Measurements from ENCODE around the gene GSKIP.

Gene GSKIP

GRCh38 chr14:96380735-96381134 is 17.4 kb downstream of the GSKIP start:
- DNase-seq (ENCODE audit: low read depth in 2 of 2): no peak

DNA sequence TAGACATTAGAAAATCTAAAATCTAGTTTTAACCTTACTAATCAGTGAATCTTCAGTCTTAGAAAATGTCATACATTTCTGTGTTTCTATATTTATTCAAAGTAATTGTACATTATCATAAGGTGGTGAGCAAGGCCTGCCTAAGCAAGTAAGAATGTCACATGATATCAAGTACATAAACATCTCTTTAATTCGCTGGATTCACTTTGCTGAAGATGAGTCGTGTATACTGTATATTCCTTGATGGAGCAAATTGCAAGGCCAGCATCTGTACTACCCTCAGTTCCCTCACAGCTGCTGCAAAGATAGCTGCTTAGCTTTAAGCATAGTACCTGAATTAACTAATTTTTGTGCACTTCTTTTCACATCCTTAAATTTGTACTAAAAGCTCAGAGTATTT is 20.1 kb downstream of the GSKIP start:
- DNase-seq (ENCODE audit: low read depth in 2 of 2): no peak

DNA sequence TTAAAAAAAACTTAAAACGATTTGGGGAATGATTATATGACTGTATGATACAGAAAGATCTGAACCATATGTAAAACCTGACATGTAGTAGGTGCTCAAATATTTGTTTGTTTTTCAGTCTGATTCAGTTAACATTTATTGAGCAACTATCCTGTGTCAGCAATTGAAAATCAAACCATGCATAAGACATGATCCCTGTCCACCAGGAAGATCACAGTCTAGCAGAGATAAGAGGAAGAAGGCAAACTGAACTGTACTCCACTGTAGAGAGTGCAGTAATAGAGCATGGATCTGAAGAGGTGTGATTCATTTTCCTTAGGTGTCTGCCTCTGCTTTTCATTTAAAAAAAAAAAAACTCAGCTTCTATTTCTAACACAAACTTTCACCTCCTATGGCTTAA is 20.7 kb downstream of the GSKIP start:
- DNase-seq (ENCODE audit: low read depth in 2 of 2): no peak

- no peak for DNase-seq (ENCODE audit: low read depth in 2 of 2)
These were observed 21.4 kb downstream of the GSKIP start for GRCh38 chr14:96384740-96385139.

GRCh38 chr14:96385385-96385784 is 22.1 kb downstream of the GSKIP start:
- no peak for DNase-seq (ENCODE audit: low read depth in 2 of 2)

GRCh38 chr14:96390965-96391292 is 27.6 kb downstream of the GSKIP start:
- no peak for DNase-seq (ENCODE audit: low read depth in 2 of 2)

- DNase-seq (ENCODE audit: low read depth in 2 of 2): peak; percentile 98 to 99
These were observed 28.2 kb downstream of the GSKIP start for GRCh38 chr14:96391293-96392118.

- no peak for DNase-seq (ENCODE audit: low read depth in 2 of 2)
These were observed 29.9 kb downstream of the GSKIP start for GRCh38 chr14:96393071-96393691.

DNA sequence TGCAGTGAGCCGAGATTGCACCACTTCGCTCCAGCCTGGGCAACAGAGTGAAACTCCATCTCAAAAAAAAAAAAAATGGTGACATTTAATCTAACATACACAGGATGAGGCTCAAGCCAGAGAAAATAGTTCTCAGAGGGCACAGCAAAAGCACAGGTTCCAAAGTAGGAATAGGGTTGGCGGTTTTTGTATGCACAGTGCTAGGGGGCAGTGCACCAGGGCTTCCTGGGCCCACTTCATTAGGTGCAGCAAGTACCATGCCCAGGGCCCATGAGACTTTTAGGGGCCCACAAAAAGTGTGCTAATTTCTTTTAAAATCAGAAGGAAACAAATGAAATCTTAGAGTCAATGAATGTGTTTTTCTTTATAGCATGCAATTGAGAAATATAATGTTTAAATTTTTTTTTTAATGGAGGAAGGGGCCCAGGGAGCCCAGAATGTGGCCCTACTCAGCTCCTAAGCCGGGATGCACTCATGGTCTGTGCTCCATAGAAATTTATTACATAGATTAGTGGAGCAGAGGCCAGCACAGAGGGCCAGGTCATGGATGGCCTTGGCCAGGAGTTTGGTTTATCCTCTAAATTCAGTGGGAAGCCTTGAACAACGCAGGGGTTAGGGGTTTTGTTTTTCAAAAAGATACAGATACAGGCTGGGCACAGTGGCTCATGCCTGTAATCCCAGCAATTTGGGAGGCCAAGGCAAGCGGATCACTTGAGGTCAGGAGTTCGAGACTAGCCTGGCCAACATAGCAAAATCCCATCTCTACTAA is 30.9 kb downstream of the GSKIP start:
- DNase-seq (ENCODE audit: low read depth in 2 of 2): no peak

GRCh38 chr14:96398432-96398831 is 35.1 kb downstream of the GSKIP start:
- no peak for DNase-seq (ENCODE audit: low read depth in 2 of 2)

DNA sequence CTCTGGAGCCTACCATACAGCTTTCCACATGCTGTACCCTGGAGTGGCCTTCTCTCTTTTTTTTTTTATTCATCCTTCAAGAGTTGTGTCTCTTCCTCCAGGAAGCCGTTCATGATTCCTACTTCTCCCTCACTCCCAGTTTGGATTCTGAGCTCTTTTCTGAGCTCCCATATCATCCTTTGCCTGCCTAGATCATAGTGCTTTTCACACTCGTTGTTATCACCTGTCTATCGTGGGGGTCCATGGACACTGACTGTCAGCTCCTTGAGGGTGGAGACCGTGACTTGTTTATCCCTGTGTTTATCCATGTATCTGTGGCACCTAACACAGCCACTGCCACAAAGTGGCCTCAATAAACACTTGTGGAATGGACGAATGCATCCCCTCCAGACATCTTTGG is 35.6 kb downstream of the GSKIP start:
- no peak for DNase-seq (ENCODE audit: low read depth in 2 of 2)

DNA sequence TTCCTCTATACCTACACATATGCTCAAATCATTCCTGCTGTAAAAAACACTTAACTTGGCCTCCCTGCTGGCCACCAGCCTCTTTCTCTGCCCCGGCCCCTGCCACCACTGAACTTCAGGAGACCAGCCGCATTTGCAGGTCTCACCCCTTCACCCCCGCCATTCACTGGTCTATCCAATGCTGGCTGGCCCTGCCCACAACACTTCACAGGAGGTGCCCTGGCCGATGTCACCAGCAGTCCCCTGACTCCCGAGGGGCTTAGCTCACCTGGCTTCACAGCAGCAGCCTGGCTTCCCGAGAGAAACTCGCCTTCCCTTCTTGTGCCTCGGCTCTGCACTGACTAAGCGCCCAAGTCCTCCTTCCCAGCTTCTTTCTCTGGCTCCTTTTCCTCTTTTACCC is 36.1 kb downstream of the GSKIP start:
- no peak for DNase-seq (ENCODE audit: low read depth in 2 of 2)

DNA sequence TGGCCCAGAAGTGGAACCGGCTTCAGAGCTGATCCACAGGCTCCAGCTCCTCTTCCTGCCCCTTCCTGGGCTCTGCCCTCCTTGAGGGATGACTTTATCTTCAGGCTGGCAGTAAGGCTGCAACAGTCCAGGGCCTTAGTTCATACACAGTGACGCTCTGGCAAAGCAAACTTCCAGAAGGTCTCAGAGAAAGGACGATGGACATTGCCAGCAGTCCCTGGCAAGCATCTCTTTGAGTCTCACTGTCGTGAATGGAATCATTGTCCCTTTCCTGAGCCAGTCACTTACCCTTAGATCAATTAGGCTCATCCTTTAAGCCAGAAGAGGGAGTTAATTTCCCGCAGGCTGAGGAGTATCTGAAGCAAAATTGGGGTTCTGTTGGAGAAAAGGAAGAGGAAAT is 37.2 kb downstream of the GSKIP start:
- no peak for DNase-seq (ENCODE audit: low read depth in 2 of 2)

DNA sequence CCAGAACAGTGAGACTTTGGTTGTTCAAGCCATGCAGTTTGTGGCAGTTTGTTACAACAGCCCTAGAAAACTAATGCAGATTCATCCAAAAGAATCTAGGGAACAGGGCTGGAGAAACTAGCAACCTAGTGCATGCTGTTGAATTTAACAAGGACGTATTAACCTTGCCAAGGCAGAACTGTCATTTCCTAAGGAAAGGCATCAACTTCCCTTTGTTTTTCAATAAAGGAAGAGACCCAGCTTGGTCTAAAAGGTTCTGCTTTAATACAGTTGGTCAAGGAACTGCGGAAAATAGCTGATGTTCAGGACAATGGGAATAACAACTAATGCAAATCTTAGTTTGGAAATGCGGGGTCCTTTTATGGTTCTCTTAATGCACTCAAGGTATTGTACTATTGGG is 40.1 kb downstream of the GSKIP start:
- no peak for DNase-seq (ENCODE audit: low read depth in 2 of 2)

- no peak for DNase-seq (ENCODE audit: low read depth in 2 of 2)
These were observed 42.4 kb downstream of the GSKIP start for GRCh38 chr14:96405677-96406076.

GRCh38 chr14:96407935-96408570 is 44.7 kb downstream of the GSKIP start:
- DNase-seq (ENCODE audit: low read depth in 2 of 2): no peak

GRCh38 chr14:96408608-96409007 is 45.3 kb downstream of the GSKIP start:
- DNase-seq (ENCODE audit: low read depth in 2 of 2): no peak

DNA sequence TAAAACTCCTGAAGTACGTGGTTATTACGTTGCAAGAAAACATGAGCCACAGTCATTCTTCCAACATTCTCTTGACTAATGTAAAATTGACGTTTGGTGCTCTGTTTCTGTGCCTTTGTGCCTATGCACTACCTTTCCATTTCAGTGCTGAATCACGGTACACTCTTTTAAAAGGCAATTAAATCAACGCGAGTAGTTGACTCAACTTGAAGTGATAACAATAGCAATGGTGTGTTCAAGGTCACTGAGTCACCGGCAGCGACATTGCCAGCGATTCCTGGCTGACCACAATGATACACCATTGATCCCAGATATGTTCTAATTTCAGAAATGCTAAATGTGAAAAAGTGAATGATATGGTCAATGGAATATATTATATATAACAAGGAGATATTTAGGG is 46.4 kb downstream of the GSKIP start:
- no peak for DNase-seq (ENCODE audit: low read depth in 2 of 2)

DNA sequence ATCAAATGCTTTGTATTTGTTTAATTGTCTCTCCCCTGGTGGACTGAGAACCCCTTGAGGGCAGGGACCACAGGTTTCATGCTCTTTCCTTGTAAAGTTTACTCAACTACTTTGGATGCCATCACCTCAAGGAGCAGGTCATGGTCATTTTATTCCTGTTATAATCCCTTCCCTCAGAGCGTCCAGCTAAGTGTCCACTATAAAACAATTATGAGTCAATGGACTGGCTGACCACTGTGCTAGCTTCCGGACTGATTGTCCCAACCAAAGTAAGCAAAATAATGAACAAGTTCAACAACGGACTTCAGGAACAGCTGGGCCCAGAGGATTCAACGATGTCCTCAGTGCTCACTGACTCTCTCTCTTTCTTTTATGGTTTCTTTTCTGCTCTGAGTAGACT is 46.8 kb downstream of the GSKIP start:
- no peak for DNase-seq (ENCODE audit: low read depth in 2 of 2)

DNA sequence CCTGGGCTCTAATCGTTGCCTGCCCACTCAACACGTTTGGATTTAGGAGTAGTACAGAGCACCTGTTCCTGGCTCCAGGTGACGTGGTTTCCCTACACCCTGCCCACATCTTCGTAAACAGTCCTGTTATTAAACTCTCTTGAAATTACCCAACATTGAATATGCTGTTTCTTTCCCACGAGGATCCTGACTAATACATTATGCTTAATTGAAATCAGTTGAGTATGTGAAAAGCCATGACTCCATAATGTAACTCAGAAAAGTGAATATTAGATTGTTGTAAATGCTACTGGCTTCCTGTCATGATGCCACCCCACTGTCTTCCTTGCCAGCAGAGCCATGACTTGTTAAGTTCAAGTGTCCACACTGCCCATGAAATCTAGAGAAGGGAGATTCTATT is 50.2 kb downstream of the GSKIP start:
- no peak for DNase-seq (ENCODE audit: low read depth in 2 of 2)

DNA sequence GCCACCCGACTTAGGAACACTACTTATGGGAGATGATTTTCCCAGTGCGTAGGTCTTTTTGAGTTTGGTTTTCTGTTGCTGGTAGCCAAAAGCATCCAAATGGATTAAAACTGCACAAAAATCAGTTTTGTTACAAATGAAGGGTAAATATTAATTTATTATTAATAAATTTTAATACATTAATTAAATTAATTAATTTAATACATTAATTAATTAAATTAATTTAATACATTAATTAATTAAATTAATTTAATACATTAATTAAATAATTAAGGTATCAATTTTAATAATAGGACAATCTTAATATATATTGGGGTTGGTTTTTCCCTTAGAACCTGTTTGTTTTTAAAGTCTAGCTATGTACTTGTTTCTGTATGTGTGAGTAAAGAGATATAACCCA is 52.2 kb downstream of the GSKIP start:
- DNase-seq (ENCODE audit: low read depth in 2 of 2): no peak

- DNase-seq (ENCODE audit: low read depth in 2 of 2): no peak
These were observed 53.0 kb downstream of the GSKIP start for GRCh38 chr14:96416292-96416691.

GRCh38 chr14:96417254-96417653 is 53.9 kb downstream of the GSKIP start:
- no peak for DNase-seq (ENCODE audit: low read depth in 2 of 2)

Measured in activated CD8-positive, alpha-beta memory T cell treated with anti-CD3 and anti-CD28 coated beads for 4 hours (primary cell).